Neural progenitor cell (in vitro differentiated cells): ENCODE results near the gene HPRT1. TPM values are rescaled to one million over a fixed set of nuclear protein-coding genes. Genes with fewer than 3 reads are reported as not detected.

Experiments
- DNase-seq: peaks from one replicate; pipeline ENCODE4 v3.0.0-alpha.2; 2016; ENCODE audit warnings: low spot score
- H2AFZ ChIP-seq: fragments of 200-600 bp; sonication (generic); replicated peaks from 2 replicates; pipeline ENCODE4 v1.6.1; 2016; ENCODE audit warnings: antibody characterized with exemption
- H3F3A ChIP-seq: fragments of 200-600 bp; sonication (generic); 2 replicates; pipeline ENCODE4 v1.6.1; 2016; ENCODE audit warnings: antibody characterized with exemption, low read depth
- H3K27ac ChIP-seq: fragments of 200-600 bp; sonication (generic); 2 replicates; pipeline ENCODE4 v1.5.1; 2016; ENCODE audit warnings: mild to moderate bottlenecking
- H3K27me3 ChIP-seq: fragments of 200-600 bp; sonication (generic); 2 replicates; pipeline ENCODE4 v1.6.1; 2016; ENCODE audit warnings: mild to moderate bottlenecking, moderate library complexity
- H3K36me3 ChIP-seq: fragments of 200-600 bp; sonication (generic); 2 replicates; pipeline ENCODE4 v1.5.1; 2016
- H3K4me1 ChIP-seq: fragments of 200-600 bp; sonication (generic); 2 replicates; pipeline ENCODE4 v1.6.1; 2016; ENCODE audit warnings: mixed run types
- H3K4me2 ChIP-seq: fragments of 200-600 bp; sonication (generic); 2 replicates; pipeline ENCODE4 v1.6.1; 2016
- H3K4me3 ChIP-seq: fragments of 200-600 bp; sonication (generic); 2 replicates; pipeline ENCODE4 v1.5.1; 2016
- H3K79me2 ChIP-seq: fragments of 200-600 bp; sonication (generic); 2 replicates; pipeline ENCODE4 v1.6.1; 2016; ENCODE audit warnings: low read depth
- H3K9ac ChIP-seq: fragments of 200-600 bp; sonication (generic); 2 replicates; pipeline ENCODE4 v1.6.1; 2016
- H3K9me3 ChIP-seq: fragments of 200-600 bp; sonication (generic); 2 replicates; pipeline ENCODE4 v1.5.1; 2016; ENCODE audit warnings: low read depth
- H4K20me1 ChIP-seq: fragments of 200-600 bp; sonication (generic); 2 replicates; pipeline ENCODE4 v1.6.1; 2016; ENCODE audit warnings: low read depth
- H3K27ac Mint-ChIP-seq: 3 replicates; pipeline ENCODE4 v1.8.0; 2021; ENCODE audit warnings: mixed read lengths
- H3K27me3 Mint-ChIP-seq: 2 replicates; pipeline ENCODE4 v1.8.0; 2022; ENCODE audit warnings: low read depth, mild to moderate bottlenecking, inconsistent platforms, moderate library complexity, mixed read lengths; ENCODE audit not compliant: insufficient read depth
- H3K36me3 Mint-ChIP-seq: 3 replicates; pipeline ENCODE4 v1.8.0; 2021; ENCODE audit warnings: mixed read lengths
- H3K4me1 Mint-ChIP-seq: 3 replicates; pipeline ENCODE4 v1.8.0; 2021; ENCODE audit warnings: mixed read lengths
- H3K4me3 Mint-ChIP-seq: 3 replicates; pipeline ENCODE4 v1.8.0; 2021; ENCODE audit warnings: mild to moderate bottlenecking, moderate library complexity, mixed read lengths
- H3K9me3 Mint-ChIP-seq: 3 replicates; pipeline ENCODE4 v1.8.0; 2020; ENCODE audit warnings: mixed read lengths
- CTCF ChIP-seq: fragments of 200-600 bp; sonication (generic); IDR thresholded peaks from 2 replicates; pipeline ENCODE4 v1.5.1; 2017; ENCODE audit warnings: antibody characterized with exemption, mild to moderate bottlenecking
- EZH2 ChIP-seq: fragments of 200-600 bp; sonication (generic); IDR thresholded peaks from 2 replicates; pipeline ENCODE4 v1.6.1; 2017; ENCODE audit warnings: antibody characterized with exemption, mild to moderate bottlenecking, moderate library complexity
- EZH2phosphoT487 ChIP-seq: fragments of 200-600 bp; sonication (generic); IDR thresholded peaks from 2 replicates; pipeline ENCODE4 v1.6.1; 2017; ENCODE audit warnings: antibody characterized with exemption
- total RNA-seq: library from RNA; depleted of rRNA; stranded (reverse); fragments of >200 nt; gene quantifications from 2 replicates; pipeline ENCODE4 v1.2.3, GENCODE V29; 2015; ENCODE audit warnings: low replicate concordance

The HPRT1 gene
- total RNA-seq, 1 donor from 2014 or later, result 20.9 TPM

- Mint-ChIP-seq H3K9me3 (no peaks in the 10 kb centered on the region), H3K27me3 (no peaks in the 10 kb centered on the region), H3K36me3 (peaks cover 2% of the 10 kb centered on the region), H3K27ac (peak overlapping the region; percentile 32), H3K4me3 (no peak overlapping the region), H3K4me1 (no peaks in the 10 kb centered on the region)
- Histone ChIP-seq H3K4me3 (no peak overlapping the region), H3K4me1 (no peaks in the 10 kb centered on the region), H3K36me3 (no peaks in the 10 kb centered on the region), H3K27me3 (no peaks in the 10 kb centered on the region), H3K27ac (no peak overlapping the region), H3K79me2 (no peaks in the 10 kb centered on the region), H2AFZ (no peak overlapping the region), H3K9ac (no peak overlapping the region), H3K4me2 (no peak overlapping the region), H3F3A (no peaks in the 10 kb centered on the region), H4K20me1 (no peaks in the 10 kb centered on the region), H3K9me3 (no peaks in the 10 kb centered on the region)
- TF ChIP-seq CTCF (peak; percentile 64), EZH2 (no peak)
- peak; percentile 64 for DNase-seq
These were observed 61.0 kb downstream of the HPRT1 start for GRCh38 chrX:134520860-134521390.

GRCh38 chrX:134524181-134524580, 64.2 kb downstream of the HPRT1 start:
- Histone ChIP-seq H3K9me3 (no peaks in the 10 kb centered on the region), H4K20me1 (no peaks in the 10 kb centered on the region), H3K9ac (no peak overlapping the region), H3K79me2 (no peaks in the 10 kb centered on the region), H3K4me3 (no peak overlapping the region), H3K36me3 (no peaks in the 10 kb centered on the region), H3K4me2 (no peak overlapping the region), H3K27me3 (no peaks in the 10 kb centered on the region), H2AFZ (no peak overlapping the region), H3K27ac (no peak overlapping the region), H3F3A (no peaks in the 10 kb centered on the region), H3K4me1 (no peaks in the 10 kb centered on the region)
- peaks cover 9% of the 10 kb centered on the region for H3K4me1 Mint-ChIP-seq
- H3K27me3 Mint-ChIP-seq, result no peaks in the 10 kb centered on the region
- H3K4me3 Mint-ChIP-seq, result no peak overlapping the region
- H3K36me3 Mint-ChIP-seq, result no peaks in the 10 kb centered on the region
- H3K27ac Mint-ChIP-seq, result no peak overlapping the region
- no peak for DNase-seq
- H3K9me3 Mint-ChIP-seq, result no peaks in the 10 kb centered on the region
- TF ChIP-seq CTCF, result no peak
- no peak for TF ChIP-seq EZH2
- TF ChIP-seq EZH2phosphoT487, result no peak

GRCh38 chrX:134525086-134525792, 65.3 kb downstream of the HPRT1 start:
- no peak overlapping the region for H3K9ac ChIP-seq
- H3K36me3 Mint-ChIP-seq, result no peaks in the 10 kb centered on the region
- H3K4me1 Mint-ChIP-seq, result peaks cover 12% of the 10 kb centered on the region
- no peaks in the 10 kb centered on the region for H3K9me3 Mint-ChIP-seq
- no peaks in the 10 kb centered on the region for H3F3A ChIP-seq
- H3K36me3 ChIP-seq, result no peaks in the 10 kb centered on the region
- no peaks in the 10 kb centered on the region for H3K27me3 ChIP-seq
- no peak overlapping the region for H3K27ac ChIP-seq
- no peaks in the 10 kb centered on the region for H3K79me2 ChIP-seq
- no peak for DNase-seq
- no peak overlapping the region for H3K4me2 ChIP-seq
- no peak overlapping the region for H3K4me3 Mint-ChIP-seq
- H2AFZ ChIP-seq, result no peak overlapping the region
- no peaks in the 10 kb centered on the region for H3K9me3 ChIP-seq
- H4K20me1 ChIP-seq, result no peaks in the 10 kb centered on the region
- H3K4me3 ChIP-seq, result no peak overlapping the region
- H3K27ac Mint-ChIP-seq, result no peak overlapping the region
- H3K4me1 ChIP-seq, result no peaks in the 10 kb centered on the region
- TF ChIP-seq CTCF (no peak), EZH2phosphoT487 (no peak), EZH2 (no peak)
- no peaks in the 10 kb centered on the region for H3K27me3 Mint-ChIP-seq
